Endothelial cell of umbilical vein (primary cell): ENCODE results near the gene KCNH4. TPM values are rescaled to one million over a fixed set of nuclear protein-coding genes. Genes with fewer than 3 reads are reported as not detected.

Experiments
- BruUV-seq: library from RNA; stranded (reverse); fragments of 400-500 nt; replicated peaks from 2 replicates; lab custom pipeline; 2021; lab: Mats Ljungman, UMichigan
- CTCF ChIA-PET: fragments of 300-600, 350-600 bp; sonication (Branson Sonifier 250); formaldehyde crosslinking; loops from one replicate; lab custom pipeline; 2021; ENCODE audit warnings: antibody characterized with exemption, inconsistent platforms; lab: Charles Lee
- POLR2A ChIA-PET: fragments of 300-600, 350-600 bp; sonication (Branson Sonifier 250); formaldehyde crosslinking; loops from one replicate; lab custom pipeline; 2021; ENCODE audit warnings: antibody characterized with exemption, inconsistent platforms; lab: Charles Lee
- DNase-seq: peaks from one replicate; pipeline ENCODE4 v3.0.0-alpha.2; 2011; ENCODE audit warnings: low read depth, low spot score
- FAIRE-seq: peaks from 2 replicates; lab custom pipeline; 2011; peaks lifted over from hg19 to GRCh38; lab: Jason Lieb, UNC
- H2AFZ ChIP-seq: 2 replicates; pipeline ENCODE4 v1.6.0; 2012; ENCODE audit warnings: low read depth, low read length, control low read depth, inconsistent platforms
- H3K27ac ChIP-seq: 2 replicates; pipeline ENCODE4 v1.5.1; 2011; ENCODE audit warnings: low read depth, mild to moderate bottlenecking, control low read depth, low read length, moderate library complexity; ENCODE audit not compliant: insufficient read depth
- H3K27me3 ChIP-seq, 2 experiments: 2 replicates each; pipeline versions ENCODE4 v1.6.0 to v1.6.1; 2011; ENCODE audit warnings: low read length in 2 of 2, mixed read lengths in 1 of 2; ENCODE audit not compliant: control insufficient read depth in 2 of 2, insufficient read depth in 2 of 2
- H3K36me3 ChIP-seq, 2 experiments: 2 replicates in 1 of 2; 3 replicates in 1 of 2; pipeline ENCODE4 v1.5.1; 2011; ENCODE audit warnings: low read length in 2 of 2, mild to moderate bottlenecking in 1 of 2, moderate library complexity in 1 of 2; ENCODE audit not compliant: control insufficient read depth in 2 of 2, insufficient read depth in 2 of 2; ENCODE audit errors: extremely low read depth in 1 of 2
- H3K4me1 ChIP-seq: 3 replicates; pipeline ENCODE4 v1.5.1; 2011; ENCODE audit warnings: mild to moderate bottlenecking, low read length; ENCODE audit not compliant: control insufficient read depth, insufficient read depth; ENCODE audit errors: extremely low read depth
- H3K4me2 ChIP-seq: 2 replicates; pipeline ENCODE4 v1.6.1; 2011; ENCODE audit warnings: low read length, control low read depth, mixed read lengths; ENCODE audit not compliant: insufficient read depth
- H3K4me3 ChIP-seq, 3 experiments: fragments of 200-600 bp in 1 of 3; sonication (generic), shearing (Covaris generic) in 1 of 3; replicated peaks in 1 of 3; 2 replicates each; pipeline ENCODE4 v1.5.1; 2011 to 2016; ENCODE audit warnings: control low read depth in 3 of 3, low read length in 3 of 3, mild to moderate bottlenecking in 2 of 3, inconsistent platforms in 1 of 3, low read depth in 1 of 3, moderate library complexity in 1 of 3; ENCODE audit not compliant: insufficient read depth in 1 of 3
- H3K79me2 ChIP-seq: 2 replicates; pipeline ENCODE4 v1.6.0; 2012; ENCODE audit warnings: low read length, inconsistent platforms; ENCODE audit not compliant: control insufficient read depth, insufficient read depth
- H3K9ac ChIP-seq: replicated peaks from 2 replicates; pipeline ENCODE3; 2011; ENCODE audit warnings: low read length, control low read depth; ENCODE audit not compliant: insufficient read depth; ENCODE audit errors: extremely low read depth
- H3K9me1 ChIP-seq: replicated peaks from 3 replicates; pipeline ENCODE4 v1.6.0; 2011; ENCODE audit warnings: mild to moderate bottlenecking, low read length; ENCODE audit not compliant: control insufficient read depth, insufficient read depth; ENCODE audit errors: extremely low read depth
- H3K9me3 ChIP-seq: replicated peaks from 2 replicates; pipeline ENCODE4 v1.5.1; 2012; ENCODE audit warnings: low read length, inconsistent platforms; ENCODE audit not compliant: control insufficient read depth, insufficient read depth
- H4K20me1 ChIP-seq: replicated peaks from 2 replicates; pipeline ENCODE3; 2011; ENCODE audit warnings: mild to moderate bottlenecking, low read length; ENCODE audit not compliant: control insufficient read depth, insufficient read depth; ENCODE audit errors: extremely low read depth
- EZH2 ChIP-seq: IDR thresholded peaks from 2 replicates; pipeline ENCODE4 v1.6.1; 2012; ENCODE audit warnings: borderline replicate concordance, low read depth, mild to moderate bottlenecking, moderate library complexity, low read length, inconsistent platforms; ENCODE audit not compliant: severe bottlenecking
- FOS ChIP-seq: IDR thresholded peaks from 2 replicates; pipeline ENCODE4 v1.6.1; 2011; ENCODE audit warnings: mild to moderate bottlenecking, low read length, moderate library complexity, borderline replicate concordance; ENCODE audit not compliant: insufficient read depth
- GATA2 ChIP-seq: IDR thresholded peaks from 2 replicates; pipeline ENCODE4 v1.7.0; 2011; ENCODE audit warnings: low read depth, mild to moderate bottlenecking, moderate library complexity, mixed read lengths, low read length; ENCODE audit not compliant: insufficient read length, insufficient read depth
- dilution Hi-C: fragments of 300-500 bp; cut with MboI; formaldehyde crosslinking; loops from one replicate; pipeline ENCODE4 v1.15.0; 2019; ENCODE audit warnings: low sequenced_read_pairs; ENCODE audit not compliant: extremely low pct_ligation_motif_present
- intact Hi-C: fragments of 100-400 bp; cut with micrococcal nuclease; formaldehyde crosslinking; loops from one replicate; pipeline ENCODE4 v1.10.0; 2022
- polyA plus RNA-seq, 4 experiments: library from polyadenylated mRNA; depleted of rRNA in 3 of 4; stranded (reverse) in 3 of 4; unstranded in 1 of 4; fragments of >200 nt; gene quantifications; 2 replicates each; pipeline versions ENCODE4 v1.2.1 to v1.2.3, GENCODE V29; 2011 to 2012; ENCODE audit warnings: missing spikeins in 1 of 4
- total RNA-seq: library from RNA; stranded (reverse); gene quantifications from 2 replicates; pipeline ENCODE4 v1.2.3, GENCODE V29; 2021
- TF ChIP-seq, protein P1 (sequence below), 2 donors: IDR thresholded peaks; 1 replicate in 1 of 2; 2 replicates in 1 of 2; pipeline ENCODE4 v1.5.1; 2011; ENCODE audit warnings: low read length in 2 of 2, mild to moderate bottlenecking in 2 of 2, moderate library complexity in 2 of 2, control low read depth in 1 of 2, inconsistent platforms in 1 of 2, low read depth in 1 of 2; ENCODE audit not compliant: insufficient read depth in 1 of 2; ENCODE audit errors: extremely low read depth in 1 of 2
- TF ChIP-seq, protein P2 (sequence below): IDR thresholded peaks from 2 replicates; pipeline ENCODE4 v1.6.1; 2011; ENCODE audit not compliant: insufficient read depth, insufficient read length

The KCNH4 gene
- total and polyA plus RNA-seq, 2 donors (not counting 3 experiments of a cell fraction or from before 2014, with no cell fraction given) = 0.11 TPM

DNA sequence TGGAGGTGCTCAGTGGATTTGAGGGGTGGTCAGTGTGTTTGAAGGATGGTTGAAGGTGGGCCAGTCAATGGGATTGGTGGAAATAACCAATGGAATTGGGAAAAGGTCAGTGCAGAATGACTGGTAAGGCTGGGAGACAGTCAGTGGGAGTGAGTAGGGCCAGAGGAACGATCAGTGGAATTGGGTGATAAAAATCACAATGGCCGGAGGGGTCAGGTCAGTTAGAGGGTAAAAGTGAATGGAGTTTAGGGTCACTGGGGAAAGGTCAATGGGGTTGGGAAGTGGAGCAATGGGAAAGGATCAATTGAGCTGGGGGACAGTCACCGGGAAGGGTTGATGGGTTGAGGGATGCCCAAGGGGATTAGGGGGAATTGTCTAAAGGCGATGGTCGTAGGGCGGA, 15.2 kb downstream of the KCNH4 start:
- Histone ChIP-seq H3K9me1 (no peaks in the 10 kb centered on the region), H3K9me3 (no peaks in the 10 kb centered on the region), H3K4me2 (no peak overlapping the region), H4K20me1 (no peaks in the 10 kb centered on the region), H3K27me3 (no peaks in the 10 kb centered on the region), H3K4me1 (no peaks in the 10 kb centered on the region), H3K79me2 (no peaks in the 10 kb centered on the region), H3K4me3 (no peak overlapping the region), H2AFZ (no peak overlapping the region), H3K27ac (no peak overlapping the region), H3K9ac (no peak overlapping the region), H3K36me3 (no peaks in the 10 kb centered on the region)
- POLR2A ChIA-PET = no interaction called here
- DNase-seq (no peak), FAIRE-seq (no peak)
- CTCF ChIA-PET = no interaction called here
- intact Hi-C loops = no loop called here
- TF ChIP-seq FOS = no peak
- TF ChIP-seq, protein P1, sequence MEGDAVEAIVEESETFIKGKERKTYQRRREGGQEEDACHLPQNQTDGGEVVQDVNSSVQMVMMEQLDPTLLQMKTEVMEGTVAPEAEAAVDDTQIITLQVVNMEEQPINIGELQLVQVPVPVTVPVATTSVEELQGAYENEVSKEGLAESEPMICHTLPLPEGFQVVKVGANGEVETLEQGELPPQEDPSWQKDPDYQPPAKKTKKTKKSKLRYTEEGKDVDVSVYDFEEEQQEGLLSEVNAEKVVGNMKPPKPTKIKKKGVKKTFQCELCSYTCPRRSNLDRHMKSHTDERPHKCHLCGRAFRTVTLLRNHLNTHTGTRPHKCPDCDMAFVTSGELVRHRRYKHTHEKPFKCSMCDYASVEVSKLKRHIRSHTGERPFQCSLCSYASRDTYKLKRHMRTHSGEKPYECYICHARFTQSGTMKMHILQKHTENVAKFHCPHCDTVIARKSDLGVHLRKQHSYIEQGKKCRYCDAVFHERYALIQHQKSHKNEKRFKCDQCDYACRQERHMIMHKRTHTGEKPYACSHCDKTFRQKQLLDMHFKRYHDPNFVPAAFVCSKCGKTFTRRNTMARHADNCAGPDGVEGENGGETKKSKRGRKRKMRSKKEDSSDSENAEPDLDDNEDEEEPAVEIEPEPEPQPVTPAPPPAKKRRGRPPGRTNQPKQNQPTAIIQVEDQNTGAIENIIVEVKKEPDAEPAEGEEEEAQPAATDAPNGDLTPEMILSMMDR (IDR thresholded peaks at IDR 0.05; ENCODE audit: extremely low read depth in 1 of 2, insufficient read depth in 1 of 2, low read depth in 1 of 2, low read length in 2 of 2) = no peak
- TF ChIP-seq GATA2 = no peak
- no peak for TF ChIP-seq EZH2
- TF ChIP-seq, protein P2, sequence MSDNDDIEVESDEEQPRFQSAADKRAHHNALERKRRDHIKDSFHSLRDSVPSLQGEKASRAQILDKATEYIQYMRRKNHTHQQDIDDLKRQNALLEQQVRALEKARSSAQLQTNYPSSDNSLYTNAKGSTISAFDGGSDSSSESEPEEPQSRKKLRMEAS = no peak
- BruUV-seq = no TSS peak
- dilution Hi-C loops = no loop called here
